SU-DHL-6 (cell line): ENCODE results near the gene MSTO1.
"Not testable (repeated sequence)": the region's sequence is repeated elsewhere in the genome, so short reads cannot be mapped to it uniquely, and the experiment has no call there.

Source experiments
- EZH2phosphoT487 ChIP-seq: fragments of 200-600 bp; sonication (generic), shearing (Covaris generic); conservative IDR thresholded peaks from 2 replicates; pipeline ENCODE4 v1.6.1; 2018; ENCODE audit warnings: mild to moderate bottlenecking, antibody characterized with exemption, low read length, moderate library complexity, mixed read lengths
- TF ChIP-seq, protein P1 (sequence below): fragments of 200-600 bp; sonication (generic); IDR thresholded peaks from one replicate; pipeline ENCODE4 v1.5.1; 2017; ENCODE audit warnings: antibody characterized with exemption, mild to moderate bottlenecking, low read length, moderate library complexity; ENCODE audit not compliant: insufficient read depth, poor library complexity, severe bottlenecking

DNA sequence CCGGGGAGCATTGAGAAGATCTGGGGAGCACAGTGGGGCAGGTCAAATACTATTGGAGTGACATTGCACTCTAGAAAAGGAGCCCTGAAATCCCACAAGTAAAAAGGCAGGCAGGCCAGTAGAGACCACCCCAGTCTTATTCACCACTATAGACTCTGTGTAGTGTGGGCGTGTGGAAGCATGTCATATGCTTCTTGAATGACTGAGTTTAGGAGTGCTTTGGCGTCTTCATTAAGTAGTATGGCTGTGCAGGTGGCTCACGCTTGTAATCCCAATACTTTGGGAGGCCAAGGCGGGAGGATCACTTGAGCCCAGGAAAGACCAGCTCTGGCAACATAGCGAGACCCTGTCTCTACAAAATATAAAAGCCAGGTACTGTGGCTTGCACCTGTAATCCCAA, 26.2 kb upstream of the MSTO1 start:
- TF ChIP-seq, protein P1, sequence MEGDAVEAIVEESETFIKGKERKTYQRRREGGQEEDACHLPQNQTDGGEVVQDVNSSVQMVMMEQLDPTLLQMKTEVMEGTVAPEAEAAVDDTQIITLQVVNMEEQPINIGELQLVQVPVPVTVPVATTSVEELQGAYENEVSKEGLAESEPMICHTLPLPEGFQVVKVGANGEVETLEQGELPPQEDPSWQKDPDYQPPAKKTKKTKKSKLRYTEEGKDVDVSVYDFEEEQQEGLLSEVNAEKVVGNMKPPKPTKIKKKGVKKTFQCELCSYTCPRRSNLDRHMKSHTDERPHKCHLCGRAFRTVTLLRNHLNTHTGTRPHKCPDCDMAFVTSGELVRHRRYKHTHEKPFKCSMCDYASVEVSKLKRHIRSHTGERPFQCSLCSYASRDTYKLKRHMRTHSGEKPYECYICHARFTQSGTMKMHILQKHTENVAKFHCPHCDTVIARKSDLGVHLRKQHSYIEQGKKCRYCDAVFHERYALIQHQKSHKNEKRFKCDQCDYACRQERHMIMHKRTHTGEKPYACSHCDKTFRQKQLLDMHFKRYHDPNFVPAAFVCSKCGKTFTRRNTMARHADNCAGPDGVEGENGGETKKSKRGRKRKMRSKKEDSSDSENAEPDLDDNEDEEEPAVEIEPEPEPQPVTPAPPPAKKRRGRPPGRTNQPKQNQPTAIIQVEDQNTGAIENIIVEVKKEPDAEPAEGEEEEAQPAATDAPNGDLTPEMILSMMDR, result not testable (repeated sequence)
- TF ChIP-seq EZH2phosphoT487, result not testable (repeated sequence)
